Measurements from ENCODE around the gene RABGAP1L. TPM values are rescaled to one million over a fixed set of nuclear protein-coding genes. Genes with fewer than 3 reads are reported as not detected.
"Not testable (repeated sequence)": the region's sequence is repeated elsewhere in the genome, so short reads cannot be mapped to it uniquely, and the experiment has no call there.

Gene RABGAP1L
- total RNA-seq, 2 experiments from 2014 or later = 38.2 to 44.2 TPM

DNA sequence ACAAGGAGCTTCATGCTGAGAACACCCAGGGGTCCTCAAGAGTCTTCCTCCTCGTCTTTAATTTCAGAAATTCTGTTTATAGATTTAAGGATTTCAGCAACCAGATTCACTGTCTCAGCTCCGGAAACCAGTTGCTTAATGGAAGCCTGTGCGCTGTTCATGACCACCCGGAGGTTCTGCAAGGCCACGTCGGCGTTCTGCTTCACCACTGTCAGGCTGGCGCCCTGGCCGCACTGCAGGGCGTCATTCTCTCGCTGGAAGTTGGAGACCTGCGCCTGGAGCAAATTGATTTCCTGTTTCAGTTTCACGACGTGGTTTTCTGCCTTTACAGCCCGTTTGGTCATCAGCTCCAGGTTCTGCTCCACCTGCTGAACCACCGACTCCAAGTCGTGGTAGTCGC is 885.3 kb downstream of the RABGAP1L start:
- H3K27ac Mint-ChIP-seq; H3K4me3 Mint-ChIP-seq; H3K9me3 Mint-ChIP-seq (ENCODE audit: insufficient read depth); POLR2A ChIA-PET; H3K36me3 Mint-ChIP-seq (ENCODE audit: low read depth); H3K4me1 Mint-ChIP-seq (ENCODE audit: low read depth); DNase-seq; CTCF ChIA-PET; ATAC-seq: not testable (repeated sequence)
- peaks cover 15% of the 10 kb centered on the region for H3K27me3 Mint-ChIP-seq (ENCODE audit: low read depth)

Other genes starting within 250 kb of the RABGAP1L start
- gene SERPINC1, start 242.2 kb upstream of the RABGAP1L start, total RNA-seq = not detected
- gene RC3H1, start 137.2 kb upstream of the RABGAP1L start, total RNA-seq = 10 to 100 TPM; 28.1 to 32.9 TPM

All from activated CD8-positive, alpha-beta T cell treated with anti-CD3 and anti-CD28 coated beads, Interleukin-2, amount 10 ng/mL, durations not matched to agents 7 days and 5 days (primary cell).